Prostate gland (tissue), 2 donors: ENCODE data around the gene CHMP6.

Experiments used
- CTCF ChIP-seq, 4 experiments: fragments of 200-600 bp in 2 of 4; fragments of 450-650 bp in 2 of 4; sonication (generic) in 2 of 4; IDR thresholded peaks; 1 replicate in 3 of 4; 2 replicates in 1 of 4; pipeline ENCODE4 v1.5.1; 2016 to 2019; ENCODE audit warnings: antibody characterized with exemption in 4 of 4, mild to moderate bottlenecking in 2 of 4, moderate library complexity in 2 of 4
- POLR2AphosphoS5 ChIP-seq: sonication (generic); formaldehyde crosslinking; IDR thresholded peaks from one replicate; pipeline ENCODE4 v1.6.1; 2017; ENCODE audit warnings: antibody characterized with exemption

- TF ChIP-seq CTCF (IDR thresholded peaks at IDR 0.05) (peak in 3 of 4 experiments; percentile 21 to 42 (median 40)), POLR2AphosphoS5 (no peak)
Observed at GRCh38 chr17:81040791-81041337, 49.2 kb downstream of the CHMP6 start.
